ENCODE measurements around the gene ZHX3.

The ZHX3 gene

DNA sequence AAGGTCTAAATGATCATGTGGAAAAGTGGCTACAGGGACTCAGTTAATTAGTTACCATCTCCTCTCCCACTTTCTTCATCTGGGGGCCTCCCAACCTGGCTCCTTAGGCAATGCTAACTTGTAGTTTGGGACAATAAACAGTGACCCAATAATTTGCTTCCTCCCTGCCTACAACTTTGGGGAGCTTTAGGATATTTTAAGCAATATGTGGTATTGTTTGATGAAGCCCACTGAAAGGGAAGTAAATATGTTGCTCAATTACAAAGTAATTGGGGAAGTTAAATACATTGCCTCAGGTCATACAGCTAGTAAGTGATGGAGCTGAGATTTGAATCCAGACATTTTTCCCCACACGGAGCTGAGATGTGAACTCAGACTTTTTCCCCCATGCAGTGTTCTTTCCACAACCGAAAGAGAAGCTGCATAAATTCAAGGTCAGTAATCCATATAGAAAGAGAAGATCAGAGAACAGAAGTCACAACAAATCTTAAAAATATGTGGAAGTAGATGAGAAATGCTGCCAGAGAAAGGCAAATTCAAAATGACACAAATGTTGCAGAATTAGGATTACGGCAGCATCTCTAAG, 26.6 kb downstream of the ZHX3 start:
- Mint-ChIP-seq H3K36me3 (ENCODE audit: insufficient read depth) (no peaks in the 10 kb centered on the region), H3K4me1 (ENCODE audit: low read depth in 2 of 2) (no peaks in the 10 kb centered on the region), H3K27ac (no peak overlapping the region), H3K4me3 (no peak overlapping the region), H3K9me3 (peaks cover 5 to 10% of the 10 kb centered on the region in 2 donors), H3K27me3 (no peaks in the 10 kb centered on the region)
- DNase-seq (no peak), ATAC-seq (replicated peaks) (no peak)

DNA sequence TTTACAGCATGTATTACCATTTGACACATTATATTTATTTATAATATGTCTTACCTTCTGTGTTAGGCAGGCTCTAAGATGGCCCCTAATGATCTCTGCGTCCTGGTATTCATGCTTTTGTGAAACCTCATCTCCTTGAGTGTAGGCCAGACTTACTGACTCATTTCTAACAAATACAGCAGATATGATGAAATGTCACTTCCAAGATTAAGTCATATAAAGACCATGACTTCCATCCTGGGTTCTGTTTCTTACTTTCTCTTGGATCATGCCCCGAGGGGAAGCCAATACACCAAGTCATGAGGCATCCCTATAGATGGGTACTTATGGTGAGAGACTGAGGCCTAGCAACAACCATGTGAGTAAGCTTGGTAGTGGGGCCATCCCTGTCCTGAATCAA, 30.2 kb downstream of the ZHX3 start:
- H3K27me3 Mint-ChIP-seq = no peaks in the 10 kb centered on the region
- H3K36me3 Mint-ChIP-seq (ENCODE audit: insufficient read depth) = no peaks in the 10 kb centered on the region
- no peaks in the 10 kb centered on the region for H3K4me1 Mint-ChIP-seq (ENCODE audit: low read depth in 2 of 2)
- no peak overlapping the region for H3K27ac Mint-ChIP-seq
- no peak overlapping the region for H3K4me3 Mint-ChIP-seq
- DNase-seq (no peak), ATAC-seq (replicated peaks) (no peak)
- H3K9me3 Mint-ChIP-seq = peaks cover 5 to 10% of the 10 kb centered on the region in 2 donors

DNA sequence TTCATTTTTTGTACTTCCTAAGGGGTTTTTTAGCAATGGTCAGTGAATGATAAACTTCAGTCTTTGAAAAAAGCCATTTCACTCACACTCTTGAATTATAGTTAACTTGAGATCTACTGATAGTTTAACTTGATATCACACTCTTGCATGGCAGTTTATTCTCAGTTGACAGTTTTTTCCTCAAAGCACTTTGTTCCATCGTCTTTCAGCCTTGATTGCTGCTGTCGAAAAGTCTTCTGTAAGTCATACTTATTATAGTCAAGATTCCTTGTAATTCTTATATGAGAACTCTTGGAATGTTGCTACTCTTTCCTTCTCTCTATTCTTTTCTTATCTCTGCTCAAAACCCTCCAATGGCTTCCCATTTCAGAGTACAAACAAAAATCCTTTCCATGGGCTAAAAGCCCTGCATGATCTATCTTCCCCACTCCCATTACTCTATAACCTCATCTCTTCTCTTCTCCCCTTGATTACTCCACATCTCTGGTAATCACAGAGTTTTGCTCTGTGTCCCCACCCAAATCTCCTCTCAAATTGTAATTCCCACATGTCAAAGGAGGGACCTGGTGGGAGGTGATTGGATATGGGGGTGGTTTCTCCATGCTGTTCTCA, 31.2 kb downstream of the ZHX3 start:
- H3K27ac Mint-ChIP-seq = no peak overlapping the region
- no peak overlapping the region for H3K4me3 Mint-ChIP-seq
- H3K4me1 Mint-ChIP-seq (ENCODE audit: low read depth in 2 of 2) = no peaks in the 10 kb centered on the region
- H3K36me3 Mint-ChIP-seq (ENCODE audit: insufficient read depth) = no peaks in the 10 kb centered on the region
- ATAC-seq (replicated peaks) = no peak
- no peak for DNase-seq
- H3K27me3 Mint-ChIP-seq = no peaks in the 10 kb centered on the region
- H3K9me3 Mint-ChIP-seq = peaks cover 5 to 10% of the 10 kb centered on the region in 2 donors

DNA sequence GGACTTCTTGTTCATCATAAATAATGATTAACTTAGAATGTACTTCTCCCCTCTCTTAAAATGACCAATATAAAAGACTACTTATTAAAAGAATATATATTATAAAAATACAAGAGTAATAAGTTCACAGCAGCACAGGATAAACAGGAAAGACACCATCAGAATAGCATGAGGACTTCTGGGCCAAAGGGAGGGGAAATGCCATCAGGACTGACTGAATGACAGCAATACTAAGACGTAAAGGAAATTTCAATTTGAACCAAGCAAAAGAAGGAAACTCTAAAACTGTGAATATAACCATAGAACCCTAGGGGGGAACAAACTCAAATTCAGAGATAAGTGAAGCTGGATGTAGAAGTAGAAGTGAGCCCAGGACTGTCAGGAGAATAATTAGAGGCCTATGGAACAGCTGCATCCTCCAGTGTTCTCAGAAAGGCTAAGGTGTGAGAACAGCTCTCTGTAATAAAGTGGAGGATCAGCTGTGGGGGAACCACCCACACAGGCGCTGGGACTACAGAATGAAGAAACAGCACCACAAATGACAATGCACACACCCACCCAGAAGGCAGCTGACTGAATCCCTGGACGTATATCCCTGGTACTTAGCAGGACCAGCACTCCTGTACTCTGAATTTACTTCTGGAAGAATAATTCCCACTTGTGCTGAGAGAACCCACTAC, 37.8 kb downstream of the ZHX3 start:
- ATAC-seq (replicated peaks) = no peak
- no peaks in the 10 kb centered on the region for H3K27me3 Mint-ChIP-seq
- H3K9me3 Mint-ChIP-seq = no peaks in the 10 kb centered on the region
- H3K27ac Mint-ChIP-seq = no peak overlapping the region
- H3K4me1 Mint-ChIP-seq (ENCODE audit: low read depth in 2 of 2) = no peaks in the 10 kb centered on the region
- DNase-seq = no peak
- H3K4me3 Mint-ChIP-seq = no peak overlapping the region
- H3K36me3 Mint-ChIP-seq (ENCODE audit: insufficient read depth) = no peaks in the 10 kb centered on the region

DNA sequence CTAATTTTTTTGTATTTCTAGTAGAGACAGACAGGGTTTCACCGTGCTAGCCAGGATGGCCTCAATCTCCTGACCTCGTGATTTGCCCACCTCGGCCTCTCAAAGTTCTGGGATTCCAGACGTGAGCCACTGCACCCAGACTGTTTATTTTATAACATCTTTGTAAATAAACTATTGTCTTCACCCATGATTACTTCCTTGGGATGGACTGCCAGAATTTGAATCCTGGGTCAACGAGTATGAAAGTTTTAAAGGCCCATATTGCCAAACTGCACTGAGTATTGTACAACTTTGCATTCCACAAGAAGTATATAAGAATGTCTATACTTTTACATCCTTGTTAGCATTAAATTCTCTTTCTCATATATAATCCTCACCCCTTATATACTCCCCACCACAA, 38.6 kb downstream of the ZHX3 start:
- no peaks in the 10 kb centered on the region for H3K36me3 Mint-ChIP-seq (ENCODE audit: insufficient read depth)
- H3K4me3 Mint-ChIP-seq = no peak overlapping the region

DNA sequence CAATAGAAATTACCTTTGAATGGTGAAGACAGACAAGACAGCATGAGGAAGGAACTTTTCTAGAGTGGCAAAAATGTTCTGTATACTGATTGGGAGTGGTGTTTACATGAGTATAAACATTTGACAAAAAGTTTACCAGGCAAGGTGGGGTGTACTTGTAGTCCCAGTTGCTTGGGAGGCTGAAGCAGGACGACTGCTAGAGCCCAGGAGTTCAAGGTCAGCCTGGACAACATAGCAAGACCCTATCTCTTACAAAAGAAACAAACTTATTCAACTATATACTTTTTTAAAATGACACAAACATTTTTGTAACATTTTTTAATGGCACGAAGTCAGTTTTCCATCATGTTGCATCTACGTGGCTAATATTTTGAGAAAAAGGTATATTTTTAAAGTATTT, 40.5 kb downstream of the ZHX3 start:
- no peak for ATAC-seq (replicated peaks)
- no peaks in the 10 kb centered on the region for H3K9me3 Mint-ChIP-seq
- no peak for DNase-seq
- H3K4me3 Mint-ChIP-seq = no peak overlapping the region
- H3K36me3 Mint-ChIP-seq (ENCODE audit: insufficient read depth) = no peaks in the 10 kb centered on the region
- peaks cover 0 to 2% of the 10 kb centered on the region in 2 donors for H3K4me1 Mint-ChIP-seq (ENCODE audit: low read depth in 2 of 2)
- no peaks in the 10 kb centered on the region for H3K27me3 Mint-ChIP-seq
- no peak overlapping the region for H3K27ac Mint-ChIP-seq

More for the DNA sequence above, 38.6 kb downstream of the ZHX3 start:
- H3K27me3 Mint-ChIP-seq = no peaks in the 10 kb centered on the region
- H3K9me3 Mint-ChIP-seq = no peaks in the 10 kb centered on the region
- ATAC-seq (replicated peaks) = no peak
- no peak for DNase-seq
- no peaks in the 10 kb centered on the region for H3K4me1 Mint-ChIP-seq (ENCODE audit: low read depth in 2 of 2)
- H3K27ac Mint-ChIP-seq = no peak overlapping the region

DNA sequence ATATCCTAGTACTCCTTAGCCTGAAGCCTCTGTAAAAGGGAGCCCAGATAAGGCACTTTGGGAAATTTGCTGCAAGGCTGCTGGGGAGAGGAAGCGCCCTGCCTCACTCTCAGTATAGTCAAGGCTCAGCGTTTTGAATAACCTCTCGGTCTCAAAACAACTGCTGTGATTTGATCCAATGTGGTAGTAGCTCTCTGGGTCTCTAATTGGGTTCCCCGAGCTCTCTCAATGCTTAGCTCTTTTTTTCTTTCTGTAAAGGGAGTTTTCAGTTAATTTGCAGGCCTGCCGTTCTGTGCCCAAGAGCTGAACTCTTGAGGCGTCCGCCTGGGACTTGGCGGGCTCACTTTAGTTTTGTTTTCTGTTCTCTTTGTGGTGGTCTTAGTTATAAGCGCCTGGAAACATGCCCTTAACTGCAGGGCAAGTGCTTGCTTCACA, 41.2 kb downstream of the ZHX3 start:
- Mint-ChIP-seq H3K4me3 (no peak overlapping the region), H3K36me3 (ENCODE audit: insufficient read depth) (no peaks in the 10 kb centered on the region), H3K27me3 (no peaks in the 10 kb centered on the region), H3K4me1 (ENCODE audit: low read depth in 2 of 2) (peaks cover 0 to 2% of the 10 kb centered on the region in 2 donors), H3K27ac (no peak overlapping the region), H3K9me3 (no peaks in the 10 kb centered on the region)
- no peak for ATAC-seq (replicated peaks)
- no peak for DNase-seq

DNA sequence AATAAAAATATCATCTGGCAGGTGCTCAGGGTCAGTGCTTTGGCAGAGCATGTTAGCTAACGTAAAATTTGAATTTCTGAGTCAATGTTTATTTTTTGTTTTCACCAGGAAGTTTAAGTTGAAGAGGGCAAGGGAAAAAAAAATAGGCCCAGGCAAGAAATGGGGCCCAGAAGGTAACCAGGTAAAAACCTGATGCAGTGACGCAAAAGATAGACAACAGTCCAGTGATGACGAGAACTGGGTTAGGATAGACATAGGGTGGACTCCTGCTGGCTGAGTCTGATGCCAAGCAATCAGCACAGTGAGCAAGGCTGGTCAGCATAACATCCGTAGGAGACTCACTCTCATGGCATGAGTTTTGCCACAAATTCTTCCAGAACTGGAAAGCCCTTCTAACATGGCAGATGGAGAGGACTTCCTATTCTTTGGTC, 42.2 kb downstream of the ZHX3 start:
- Mint-ChIP-seq H3K4me3 (no peak overlapping the region), H3K4me1 (ENCODE audit: low read depth in 2 of 2) (peaks cover 0 to 2% of the 10 kb centered on the region in 2 donors), H3K27me3 (no peaks in the 10 kb centered on the region), H3K9me3 (no peaks in the 10 kb centered on the region), H3K27ac (no peak overlapping the region), H3K36me3 (ENCODE audit: insufficient read depth) (no peaks in the 10 kb centered on the region)
- DNase-seq = no peak
- no peak for ATAC-seq (replicated peaks)

DNA sequence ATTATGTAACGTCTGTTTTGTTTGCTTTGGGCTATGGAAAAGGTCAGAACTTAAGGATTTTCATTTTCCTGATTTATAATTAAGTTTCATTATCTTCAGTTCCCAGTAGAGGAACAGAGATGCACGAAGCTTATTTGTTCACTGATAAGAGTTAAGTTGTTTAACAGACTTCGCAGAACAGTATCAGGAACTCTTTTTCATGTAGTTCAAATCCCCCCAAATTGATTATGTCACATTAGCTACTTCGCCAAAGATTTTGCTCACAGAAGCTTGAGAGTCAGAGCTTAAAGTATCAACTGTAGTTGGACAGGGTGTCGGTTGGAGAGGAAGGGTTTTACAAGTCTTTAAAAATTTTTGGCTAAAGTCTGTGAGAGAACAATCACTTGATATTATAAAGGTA, 43.4 kb downstream of the ZHX3 start:
- no peak for ATAC-seq (replicated peaks)
- Mint-ChIP-seq H3K4me3 (no peak overlapping the region), H3K4me1 (ENCODE audit: low read depth in 2 of 2) (peaks cover 0 to 2% of the 10 kb centered on the region in 2 donors), H3K36me3 (ENCODE audit: insufficient read depth) (no peaks in the 10 kb centered on the region), H3K27ac (no peak overlapping the region), H3K9me3 (no peaks in the 10 kb centered on the region), H3K27me3 (no peaks in the 10 kb centered on the region)
- DNase-seq = no peak

DNA sequence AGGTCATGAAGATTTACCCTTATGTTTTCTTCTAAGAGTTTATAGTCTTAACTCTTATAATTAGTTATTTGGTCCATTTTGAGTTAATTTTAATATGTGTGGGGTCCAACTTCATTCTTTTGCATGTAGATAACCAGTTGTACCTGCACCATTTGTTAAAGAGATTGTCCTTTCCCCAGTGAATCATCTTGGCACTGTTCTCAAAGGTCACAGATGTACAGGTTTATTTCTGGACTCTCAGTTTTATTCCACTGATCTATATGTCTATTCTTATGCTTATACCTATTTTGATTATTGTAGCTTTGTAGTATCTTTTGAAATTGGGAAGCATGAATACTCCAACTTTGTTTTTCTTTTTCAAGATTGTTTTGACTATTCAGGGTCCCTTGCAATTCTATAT, 44.1 kb downstream of the ZHX3 start:
- no peak overlapping the region for H3K4me3 Mint-ChIP-seq

DNA sequence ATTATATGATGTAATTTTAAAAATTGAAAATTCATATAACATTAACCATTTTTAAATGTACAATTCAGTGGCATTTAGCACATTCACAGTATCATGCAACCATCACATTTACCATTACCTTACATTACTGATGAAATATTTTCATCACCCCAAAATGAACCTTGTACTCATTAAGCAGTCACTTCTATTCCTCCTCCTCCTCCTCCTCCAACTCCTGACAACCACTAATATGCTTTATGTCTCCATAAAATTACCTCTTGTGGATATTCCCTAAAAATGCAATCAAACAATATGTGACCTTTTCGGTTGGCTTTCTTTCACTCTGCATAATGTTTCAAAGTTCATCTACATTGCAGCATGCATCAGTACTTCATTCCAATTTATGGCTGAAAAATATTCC, 45.2 kb downstream of the ZHX3 start:
- Mint-ChIP-seq H3K36me3 (ENCODE audit: insufficient read depth) (peaks cover under 1% of the 10 kb centered on the region), H3K4me1 (ENCODE audit: low read depth in 2 of 2) (peaks cover 0 to 2% of the 10 kb centered on the region in 2 donors), H3K9me3 (no peaks in the 10 kb centered on the region), H3K27me3 (no peaks in the 10 kb centered on the region), H3K27ac (no peak overlapping the region), H3K4me3 (no peak overlapping the region)
- DNase-seq (no peak), ATAC-seq (replicated peaks) (no peak)

More for the DNA sequence above, 44.1 kb downstream of the ZHX3 start:
- Mint-ChIP-seq H3K36me3 (ENCODE audit: insufficient read depth) (no peaks in the 10 kb centered on the region), H3K27ac (no peak overlapping the region), H3K27me3 (no peaks in the 10 kb centered on the region), H3K4me1 (ENCODE audit: low read depth in 2 of 2) (peaks cover 0 to 2% of the 10 kb centered on the region in 2 donors), H3K9me3 (no peaks in the 10 kb centered on the region)
- no peak for ATAC-seq (replicated peaks)
- no peak for DNase-seq

DNA sequence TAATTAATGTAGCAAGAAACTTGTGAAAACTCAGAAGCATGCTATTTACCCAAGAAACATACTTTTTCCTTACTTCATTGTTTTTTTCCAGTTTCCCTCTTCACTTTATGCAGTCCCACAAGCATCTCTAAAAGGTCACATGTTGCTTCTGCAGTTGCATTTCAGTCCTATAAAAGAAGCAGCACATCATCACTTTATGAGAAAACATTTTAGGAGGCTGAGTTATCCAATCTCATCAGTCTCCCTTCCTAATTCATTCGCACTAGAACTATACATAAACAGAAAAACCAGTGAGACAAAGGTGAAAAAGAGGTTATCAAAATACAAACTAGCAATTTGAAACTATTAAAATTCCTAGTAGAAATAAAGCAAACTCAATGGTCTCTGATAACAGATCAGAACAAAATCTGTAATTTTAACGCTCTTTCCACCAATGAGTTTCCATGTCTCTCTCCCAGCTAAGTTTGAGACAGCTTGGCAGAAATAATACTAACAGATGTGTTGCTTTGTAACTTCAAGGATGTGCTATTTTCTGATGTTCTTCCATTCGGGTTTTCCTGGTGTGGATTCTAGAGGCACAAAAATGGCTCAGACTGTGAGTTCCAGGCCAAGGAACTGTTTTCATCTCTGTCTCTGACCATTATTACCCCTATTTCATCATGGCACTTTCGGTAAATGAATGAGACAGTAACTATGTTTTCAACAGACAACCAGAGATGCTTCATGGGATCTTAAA, 48.4 kb downstream of the ZHX3 start:
- Mint-ChIP-seq H3K4me1 (ENCODE audit: low read depth in 2 of 2) (peaks cover 0 to 2% of the 10 kb centered on the region in 2 donors), H3K36me3 (ENCODE audit: insufficient read depth) (peaks cover 6% of the 10 kb centered on the region), H3K9me3 (no peaks in the 10 kb centered on the region), H3K27ac (no peak overlapping the region), H3K4me3 (no peak overlapping the region), H3K27me3 (no peaks in the 10 kb centered on the region)
- ATAC-seq (replicated peaks) (no peak), DNase-seq (no peak)

DNA sequence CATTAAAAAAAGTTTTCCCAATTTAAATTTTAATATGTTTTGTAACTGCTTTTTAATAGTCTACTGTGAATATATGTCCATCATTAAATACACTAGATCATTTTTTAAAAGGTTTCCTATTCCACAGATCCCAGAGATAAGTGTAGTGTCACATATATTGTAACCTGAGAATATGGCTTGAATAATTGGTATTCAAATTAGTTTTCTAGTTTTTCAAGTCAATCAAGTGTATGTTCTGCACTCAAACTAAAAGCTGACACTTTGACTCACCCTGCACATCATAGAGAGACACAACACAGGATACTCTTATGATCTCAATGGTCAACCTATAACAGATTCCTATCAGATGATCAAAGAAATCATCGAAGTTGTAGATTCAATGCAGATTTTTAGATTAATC, 49.1 kb downstream of the ZHX3 start:
- Mint-ChIP-seq H3K9me3 (no peaks in the 10 kb centered on the region), H3K27ac (no peak overlapping the region)

More for the DNA sequence above, 49.1 kb downstream of the ZHX3 start:
- Mint-ChIP-seq H3K4me1 (ENCODE audit: low read depth in 2 of 2) (peaks cover 0 to 2% of the 10 kb centered on the region in 2 donors), H3K36me3 (ENCODE audit: insufficient read depth) (peaks cover 6% of the 10 kb centered on the region), H3K27me3 (no peaks in the 10 kb centered on the region), H3K4me3 (no peak overlapping the region)
- ATAC-seq (replicated peaks) (no peak), DNase-seq (no peak)

Data from effector memory CD8-positive, alpha-beta T cell (primary cell).